SKM-1 (cell line): ENCODE results near the gene CLEC1A.
A peak's percentile ranks its signal among the peaks of the same experiment; 100 is the strongest.

Source experiments
- DNase-seq: peaks from one replicate; lab custom pipeline; 2025; ENCODE audit not compliant: unreplicated experiment; lab: John Stamatoyannopoulos, UW

Gene CLEC1A, protein sequence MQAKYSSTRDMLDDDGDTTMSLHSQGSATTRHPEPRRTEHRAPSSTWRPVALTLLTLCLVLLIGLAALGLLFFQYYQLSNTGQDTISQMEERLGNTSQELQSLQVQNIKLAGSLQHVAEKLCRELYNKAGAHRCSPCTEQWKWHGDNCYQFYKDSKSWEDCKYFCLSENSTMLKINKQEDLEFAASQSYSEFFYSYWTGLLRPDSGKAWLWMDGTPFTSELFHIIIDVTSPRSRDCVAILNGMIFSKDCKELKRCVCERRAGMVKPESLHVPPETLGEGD

DNA sequence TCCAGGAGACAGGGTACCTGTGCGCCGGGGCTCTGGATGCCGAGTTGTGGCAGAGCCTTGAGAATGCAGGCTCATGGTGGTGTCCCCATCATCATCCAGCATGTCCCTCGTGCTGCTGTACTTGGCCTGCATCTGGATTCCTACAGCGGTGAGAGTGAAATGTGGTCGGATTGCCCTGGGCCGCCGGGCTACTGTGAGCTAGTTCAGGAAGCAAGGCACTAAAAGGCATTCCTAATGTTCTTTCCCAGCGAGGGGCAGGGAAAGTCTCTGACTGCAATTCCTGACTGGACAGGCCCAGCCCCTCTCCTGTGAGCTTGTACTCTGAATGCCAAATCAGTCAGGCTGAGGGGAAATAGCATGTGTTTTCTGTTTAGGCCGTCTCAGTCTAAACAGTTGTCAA lies at the start of gene CLEC1A:
TSS of gene CLEC1A (minus strand) at position 195 of the 400 bp plus-strand sequence. CDS start at position 132, 63 bp downstream.
- no peak for DNase-seq

GRCh38 chr12:10147714-10148403 lies 49.1 kb upstream of the CLEC1A start:
- no peak for DNase-seq

GRCh38 chr12:10142976-10143589 lies 44.3 kb upstream of the CLEC1A start:
- no peak for DNase-seq

DNA sequence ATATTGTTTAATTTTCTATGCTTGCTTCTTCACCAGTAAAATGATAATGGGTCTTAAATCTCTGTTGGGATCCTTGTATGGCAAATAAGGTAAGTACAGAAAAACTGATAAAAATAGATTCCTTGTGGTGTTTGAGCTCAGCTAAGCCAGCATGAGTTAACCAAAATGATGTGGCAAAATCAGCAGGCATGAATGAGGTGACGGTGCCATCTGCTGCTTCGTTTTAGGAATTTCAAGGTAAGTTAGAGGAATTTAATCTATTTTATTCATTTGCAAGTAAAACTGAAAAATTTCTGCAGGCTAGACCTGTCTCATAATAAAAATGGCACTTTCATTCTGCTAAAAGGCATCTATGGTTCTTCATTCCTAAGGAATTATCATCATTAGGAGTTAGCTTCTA lies 41.2 kb upstream of the CLEC1A start:
- peak; percentile 23 for DNase-seq

DNA sequence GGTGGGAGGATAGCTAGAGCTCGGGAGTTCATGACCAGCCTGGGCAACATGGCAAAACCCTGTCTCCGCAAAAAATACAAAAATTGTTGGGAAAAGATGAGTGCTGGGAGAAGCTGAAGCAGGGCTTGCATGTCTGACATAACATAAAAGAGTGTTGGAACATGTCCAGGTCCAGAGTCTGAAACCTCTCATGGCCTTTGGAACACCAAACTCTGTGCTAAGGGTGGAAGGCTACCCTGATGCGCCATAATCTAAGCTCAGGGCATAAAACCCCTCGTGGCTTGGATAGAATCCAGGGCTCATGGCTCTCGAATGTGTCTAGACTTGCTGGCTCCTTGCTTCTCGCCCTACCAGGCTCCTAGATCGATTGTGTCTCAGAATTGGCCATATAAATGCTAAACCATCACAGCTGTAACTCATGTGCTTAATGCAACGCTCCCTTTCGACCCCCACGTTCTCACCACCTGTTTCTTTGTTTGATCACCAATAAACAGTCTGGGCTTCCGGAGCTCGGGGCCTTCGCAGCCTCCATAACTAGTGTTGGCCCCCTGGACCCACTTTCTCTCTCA lies 37.9 kb upstream of the CLEC1A start:
- DNase-seq: no peak

- no peak for DNase-seq
Observed at GRCh38 chr12:10135126-10135525, 36.3 kb upstream of the CLEC1A start.

DNA sequence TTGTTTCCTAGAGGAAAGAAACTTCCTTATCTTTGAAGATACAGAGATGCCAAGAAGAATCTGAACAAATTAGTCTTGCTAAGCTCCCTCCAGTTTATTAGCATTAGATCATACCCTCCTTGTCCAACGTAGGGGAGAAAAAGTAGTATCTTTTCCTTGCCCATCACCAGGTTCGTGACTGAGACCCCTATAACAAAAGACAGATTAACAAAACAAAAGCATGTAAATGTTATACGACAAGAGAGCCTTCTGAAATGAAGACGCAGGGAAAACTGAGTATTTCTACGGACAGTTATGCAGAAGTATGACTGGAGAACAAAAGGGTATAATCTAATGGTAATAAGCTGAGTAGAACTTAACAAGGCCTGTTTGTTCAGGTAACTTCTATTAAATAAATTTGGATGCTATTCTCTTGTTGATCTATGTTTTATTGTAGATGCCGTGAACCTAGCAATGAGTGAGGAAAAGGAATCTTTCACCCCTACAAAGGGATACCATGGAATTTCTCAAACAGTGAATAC lies 34.1 kb upstream of the CLEC1A start:
- DNase-seq: no peak

DNA sequence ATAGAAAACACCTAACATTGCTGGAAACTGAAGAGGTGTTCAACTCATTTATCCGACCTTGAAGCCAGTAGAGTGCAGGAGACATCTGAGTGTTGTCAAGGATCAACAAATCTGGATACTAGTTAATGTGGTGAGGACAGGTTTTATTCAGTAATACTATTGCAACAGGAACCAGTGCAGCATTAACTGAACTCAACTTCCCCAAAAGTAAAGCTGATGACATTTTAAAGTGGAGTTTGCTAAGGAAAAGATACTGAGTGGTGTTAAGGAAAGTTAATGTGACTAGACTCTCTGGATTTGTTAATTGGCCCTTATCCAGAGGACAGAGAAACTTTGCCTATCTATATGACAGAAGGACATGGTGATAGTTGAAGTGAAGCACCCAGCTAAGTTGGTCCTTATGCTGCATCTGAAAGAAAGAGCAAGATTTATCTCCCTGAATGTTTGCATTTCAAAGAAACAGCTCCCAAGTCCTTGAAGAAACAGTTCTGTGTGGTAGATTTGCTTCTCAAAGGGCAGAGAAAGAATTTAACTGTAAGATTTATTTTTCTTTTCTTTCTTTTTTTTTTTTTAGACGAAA lies 32.4 kb upstream of the CLEC1A start:
- DNase-seq: peak; percentile 45

- peak; percentile 32 for DNase-seq
Observed at GRCh38 chr12:10130042-10130441, 31.3 kb upstream of the CLEC1A start, which contains the start of gene CLEC7A. Gene CLEC7A (minus strand): TSS chr12:10130199. CDS start chr12:10130082, 117 bp downstream.

DNA sequence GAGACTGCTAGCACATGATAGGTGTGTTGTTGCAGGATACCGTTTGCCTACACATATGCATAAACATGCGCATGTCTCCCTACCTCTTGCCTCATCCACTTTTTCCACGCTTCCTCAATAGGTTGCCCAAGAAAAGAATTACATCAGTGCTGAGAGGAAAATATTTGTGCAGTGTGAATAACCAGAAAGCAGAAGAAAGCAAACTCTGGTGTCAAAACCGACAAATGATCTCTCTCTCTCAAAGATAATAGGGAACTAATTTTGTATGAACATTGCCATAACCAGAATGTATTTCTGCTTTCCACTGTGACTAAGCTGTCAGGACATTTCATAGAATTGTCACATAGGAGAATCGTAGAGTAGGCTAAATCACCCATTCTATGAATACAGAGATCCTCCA lies 29.9 kb upstream of the CLEC1A start:
- peak; percentile 86 for DNase-seq

- DNase-seq: no peak
Observed at GRCh38 chr12:10126413-10126812, 27.6 kb upstream of the CLEC1A start.

- no peak for DNase-seq
Observed at GRCh38 chr12:10122689-10123088, 23.9 kb upstream of the CLEC1A start.

GRCh38 chr12:10121278-10121677 lies 22.5 kb upstream of the CLEC1A start:
- peak; percentile 37 for DNase-seq

DNA sequence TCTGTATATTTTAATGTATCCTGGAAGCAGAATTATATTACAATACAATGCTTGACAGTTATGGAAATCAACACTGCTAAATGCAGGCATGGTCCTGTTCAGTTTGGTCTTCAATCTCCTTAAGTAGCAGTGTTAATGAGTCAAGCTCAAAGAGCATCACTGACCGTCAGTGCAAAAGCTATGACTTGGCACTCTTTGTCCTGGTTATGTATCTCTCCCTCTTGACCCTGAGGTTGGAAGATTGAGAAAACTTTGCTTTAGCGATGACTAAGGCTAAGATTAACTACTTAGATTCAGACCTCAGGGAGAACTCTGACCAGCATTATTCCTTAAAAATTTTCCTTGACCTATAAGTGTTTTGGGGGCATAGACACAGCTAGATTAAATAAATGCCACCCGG lies 20.3 kb upstream of the CLEC1A start:
- no peak for DNase-seq

DNA sequence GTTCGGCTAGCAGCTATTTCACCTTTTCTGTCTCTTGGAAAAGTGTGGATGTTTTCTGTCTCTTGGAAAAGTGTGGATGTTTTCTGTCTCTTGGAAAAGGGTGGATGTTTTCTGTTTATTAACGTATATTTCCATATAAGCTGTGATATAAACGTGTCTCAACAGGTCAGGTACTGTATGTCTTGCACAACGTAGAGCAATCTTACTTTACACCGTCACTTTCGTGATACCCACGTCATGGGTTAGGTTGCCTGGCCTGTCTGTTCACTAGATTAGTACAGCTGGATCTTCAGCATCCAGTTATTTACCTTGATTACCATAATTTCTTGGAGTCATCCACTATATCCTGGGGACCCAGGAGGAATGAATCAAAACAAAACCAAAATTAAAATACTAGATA lies 17.1 kb upstream of the CLEC1A start:
- DNase-seq: no peak

DNA sequence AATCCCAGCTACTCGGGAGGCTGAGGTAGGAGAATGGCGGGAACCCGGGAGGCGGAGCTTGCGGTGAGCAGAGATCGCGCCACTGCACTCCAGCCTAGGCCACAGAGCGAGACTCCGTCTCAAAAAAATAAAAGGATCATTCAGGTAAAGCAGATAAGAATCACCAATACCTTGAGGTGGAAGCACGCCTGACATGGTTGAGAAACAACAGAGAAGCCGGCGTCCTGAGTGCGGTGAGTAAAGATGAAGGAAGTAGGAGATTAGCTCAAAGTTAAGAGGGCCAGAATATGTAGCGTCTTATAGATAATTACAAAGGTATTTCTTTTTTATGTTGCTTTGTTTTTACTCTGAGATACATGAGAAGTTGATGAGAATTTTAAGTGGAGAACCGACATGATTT lies 16.5 kb upstream of the CLEC1A start:
- DNase-seq: no peak

DNA sequence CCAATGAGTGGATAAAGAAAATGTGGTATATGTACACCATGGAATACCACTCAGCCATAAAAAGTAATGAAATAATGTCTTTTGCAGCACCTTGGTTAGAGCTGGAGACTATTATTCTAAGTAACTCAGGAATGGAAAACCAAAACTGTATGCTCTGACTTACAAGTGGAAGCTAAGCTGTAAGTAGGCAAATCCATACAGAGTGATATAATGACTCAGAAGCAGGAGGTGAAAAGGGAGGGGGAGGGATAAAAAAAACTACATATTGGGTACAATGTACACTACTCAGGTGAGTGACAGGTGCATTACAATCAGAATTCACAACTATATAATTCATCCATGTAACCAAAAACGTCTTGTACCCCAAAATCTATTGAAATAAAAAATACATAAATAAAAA lies 15.1 kb upstream of the CLEC1A start:
- no peak for DNase-seq

DNA sequence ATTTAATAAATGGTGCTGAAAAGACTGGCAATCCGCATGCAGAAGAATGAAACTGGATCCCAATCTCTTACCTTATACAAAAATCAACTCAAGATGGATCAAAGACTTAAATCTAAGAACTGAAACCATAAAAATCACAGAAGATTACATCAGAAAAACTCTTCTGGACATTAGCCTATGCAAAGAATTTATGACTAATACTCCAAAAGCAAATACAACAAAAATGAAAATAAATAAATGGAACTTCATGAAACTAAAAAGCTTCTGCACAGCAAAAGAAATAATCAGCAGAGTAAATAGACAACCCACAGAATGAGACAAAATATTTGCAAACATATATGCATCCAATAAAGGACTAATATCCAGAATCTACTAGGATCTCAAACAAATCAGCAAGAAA lies 14.3 kb upstream of the CLEC1A start:
- DNase-seq: no peak

DNA sequence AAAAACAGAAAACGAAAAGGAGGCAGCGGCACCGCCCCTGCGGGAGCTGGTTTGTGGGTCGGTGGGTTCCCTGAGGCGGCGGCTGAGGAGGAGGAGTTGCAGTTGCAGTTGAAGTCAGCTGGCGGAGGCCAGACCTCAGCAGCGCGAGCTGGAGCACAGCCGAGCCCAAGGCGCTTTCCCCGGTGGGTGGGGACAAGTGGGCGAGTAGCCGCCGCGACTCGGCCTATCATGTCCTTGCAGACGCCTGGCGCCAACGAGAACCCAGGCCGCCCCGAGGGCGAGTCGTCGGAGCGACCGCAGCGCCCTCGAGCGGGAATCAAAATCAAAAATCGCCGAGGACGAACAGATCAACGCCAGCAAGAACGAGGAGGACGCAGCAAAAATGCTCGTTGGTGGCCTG lies 12.7 kb upstream of the CLEC1A start:
- no peak for DNase-seq

- DNase-seq: no peak
Observed at GRCh38 chr12:10110256-10110844, 11.6 kb upstream of the CLEC1A start.

GRCh38 chr12:10102322-10102721 lies 3.5 kb upstream of the CLEC1A start:
- DNase-seq: peak; percentile 32
